HFF-Myc (cell line): ENCODE measurements around the gene THBD.

Experiments
- DNase-seq: peaks from one replicate; pipeline ENCODE4 v3.0.0-alpha.2; 2011; ENCODE audit warnings: low read depth; ENCODE audit errors: extremely low read depth
- H3K4me3 ChIP-seq: replicated peaks from 2 replicates; pipeline ENCODE4 v1.5.1; 2011; ENCODE audit warnings: low read depth, mild to moderate bottlenecking, control low read depth, low read length
- CTCF ChIP-seq: IDR thresholded peaks from 2 replicates; pipeline ENCODE4 v1.5.1; 2012; ENCODE audit warnings: mild to moderate bottlenecking, low read depth, low read length, control low read depth; ENCODE audit errors: missing control alignments

The THBD gene

DNA sequence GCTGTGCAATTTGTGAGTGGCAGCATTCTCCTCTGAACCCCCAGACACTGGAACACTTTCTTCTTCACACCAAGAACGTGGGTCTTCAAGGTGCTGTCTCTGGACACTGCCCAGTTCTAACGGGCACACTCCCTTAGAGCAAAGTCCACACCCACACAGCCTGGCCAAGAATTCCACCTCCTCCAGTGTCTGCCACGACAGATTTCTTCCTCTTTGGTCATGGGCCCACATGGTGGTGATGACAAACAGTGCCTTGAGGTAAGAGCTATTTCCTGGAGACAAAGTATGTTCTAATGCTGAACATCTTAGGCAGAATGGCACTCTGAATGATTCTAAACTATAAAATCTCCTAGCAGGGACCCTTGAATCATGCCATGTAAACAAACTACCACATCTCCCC lies 39.8 kb downstream of the THBD start:
- TF ChIP-seq CTCF: no peak
- no peak for DNase-seq
- H3K4me3 ChIP-seq: no peak overlapping the region

GRCh38 chr20:23008667-23009066 lies 40.8 kb downstream of the THBD start:
- TF ChIP-seq CTCF: no peak
- no peak for DNase-seq
- H3K4me3 ChIP-seq: no peak overlapping the region

DNA sequence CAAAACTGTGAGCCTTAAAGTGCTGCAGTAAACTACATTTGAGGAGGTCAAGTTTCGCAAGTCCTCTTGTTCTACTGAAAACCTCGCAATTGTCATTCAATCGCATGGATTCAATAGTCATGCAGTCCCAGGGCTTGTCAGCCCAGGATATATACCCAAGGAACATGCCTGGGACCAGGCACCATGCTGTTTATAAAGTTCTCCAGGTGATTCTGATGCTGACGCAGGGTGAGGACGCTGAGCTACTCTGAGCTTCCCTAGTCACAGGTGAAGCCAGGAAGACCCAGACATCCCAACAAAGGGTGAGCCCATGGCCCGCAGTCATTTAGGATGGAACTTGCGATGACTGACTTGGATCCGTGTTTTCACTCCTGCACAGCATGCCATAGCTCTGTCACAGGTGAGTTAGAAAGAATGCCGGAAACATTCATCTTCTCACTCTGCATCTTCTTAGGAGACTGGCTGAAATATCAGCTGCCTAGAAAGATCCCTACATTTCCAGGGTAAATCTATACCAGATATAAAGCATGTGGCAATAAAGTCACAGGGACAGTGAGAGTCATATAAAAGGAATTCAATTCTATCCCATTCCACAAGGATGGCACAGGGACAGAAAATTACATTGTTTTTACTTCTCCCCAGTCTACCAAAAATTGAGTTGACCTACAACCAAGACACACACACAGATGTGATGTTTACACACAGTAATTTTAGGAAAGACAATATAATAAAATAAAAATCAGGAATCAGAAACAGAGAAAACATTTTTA lies 41.4 kb downstream of the THBD start:
- no peak overlapping the region for H3K4me3 ChIP-seq
- DNase-seq: no peak
- no peak for TF ChIP-seq CTCF

- no peak overlapping the region for H3K4me3 ChIP-seq
- TF ChIP-seq CTCF: no peak
- DNase-seq: no peak
Measured at GRCh38 chr20:23007462-23007861, 42.0 kb downstream of the THBD start.

DNA sequence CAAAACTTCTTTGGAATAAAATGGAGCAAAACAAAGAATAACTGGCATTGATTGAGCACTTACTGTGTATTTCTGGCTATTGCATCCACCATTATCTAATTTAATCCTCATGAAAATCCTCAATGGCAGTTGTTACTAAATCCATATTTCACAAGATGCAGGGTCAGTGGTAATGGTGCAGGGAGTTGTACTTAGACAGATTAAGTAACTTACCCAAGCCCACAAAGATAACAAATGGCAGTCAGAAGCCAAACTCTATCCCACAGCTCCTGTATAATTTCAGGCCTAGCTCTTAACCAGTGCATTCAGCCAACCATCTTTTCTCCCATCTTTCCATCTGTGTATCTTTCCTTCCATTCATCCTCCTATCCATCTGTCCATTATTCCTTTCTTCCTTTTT lies 43.7 kb downstream of the THBD start:
- no peak for DNase-seq
- H3K4me3 ChIP-seq: no peak overlapping the region
- no peak for TF ChIP-seq CTCF

DNA sequence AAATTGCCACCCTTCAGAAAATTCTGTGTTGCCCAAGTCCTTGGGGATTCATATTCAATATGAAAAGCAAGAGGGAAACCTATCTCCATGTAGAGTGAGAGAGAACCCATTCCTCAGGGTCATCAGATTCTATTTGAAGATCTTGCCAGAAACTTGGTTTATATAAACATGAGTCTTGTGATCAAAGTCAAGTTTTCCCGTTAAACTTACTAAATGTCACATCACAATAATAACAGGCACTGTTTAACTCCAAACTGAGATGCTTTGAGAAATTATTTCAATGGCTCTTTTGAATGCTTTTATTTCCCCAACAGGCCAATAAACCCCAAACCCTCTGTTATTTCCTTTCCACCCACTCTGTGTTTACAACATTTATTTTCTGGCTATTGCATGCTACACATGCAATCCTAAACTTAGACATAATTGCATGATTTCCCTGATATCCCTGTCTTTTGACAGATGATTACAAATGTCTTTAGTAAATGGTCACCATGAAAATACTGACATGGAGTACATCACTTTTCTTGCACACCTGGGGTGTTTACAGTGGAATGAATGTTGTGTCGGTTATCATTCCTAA lies 45.5 kb downstream of the THBD start:
- no peak overlapping the region for H3K4me3 ChIP-seq
- no peak for DNase-seq
- no peak for TF ChIP-seq CTCF

DNA sequence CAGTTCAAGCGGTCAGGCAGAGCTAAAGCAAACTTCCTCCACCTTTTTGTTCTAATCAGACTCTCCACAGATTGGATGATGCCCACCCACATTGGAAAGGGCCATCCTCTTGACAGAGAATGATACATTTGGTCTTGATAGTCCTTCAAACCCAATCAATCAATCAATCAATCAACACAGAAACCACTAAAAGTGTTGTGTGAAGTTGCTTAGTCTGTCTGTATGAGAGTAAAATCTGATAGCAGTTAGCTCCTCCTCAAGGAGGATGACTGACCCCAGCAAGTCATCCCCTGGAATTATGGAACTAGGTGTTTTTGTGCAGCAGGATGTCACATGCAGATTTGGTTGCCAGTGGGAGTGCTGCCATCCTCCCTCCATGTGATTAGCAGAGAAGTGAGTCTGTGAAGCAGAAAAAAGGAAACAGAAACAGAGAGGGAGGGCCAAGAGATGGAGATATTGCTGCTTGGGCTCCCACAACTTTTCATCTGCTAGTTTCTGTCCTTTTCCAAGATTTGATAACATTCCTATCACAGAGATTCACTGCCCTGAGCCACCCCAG lies 46.3 kb downstream of the THBD start:
- no peak for DNase-seq
- no peak overlapping the region for H3K4me3 ChIP-seq
- TF ChIP-seq CTCF: no peak
